Measurements from ENCODE around the gene DHPS. TPM values are rescaled to one million over a fixed set of nuclear protein-coding genes. Genes with fewer than 3 reads are reported as not detected.
A peak's percentile ranks its signal among the peaks of the same experiment; 100 is the strongest.
"Not testable (repeated sequence)": the region's sequence is repeated elsewhere in the genome, so short reads cannot be mapped to it uniquely, and the experiment has no call there.

The DHPS gene
- total RNA-seq, 1 donor from 2014 or later = 64.5 TPM

- no peak for DNase-seq
These were observed 11.3 kb downstream of the DHPS start for GRCh38 chr19:12670159-12670928.

- DNase-seq = peak; percentile 92
These were observed 12.2 kb downstream of the DHPS start for GRCh38 chr19:12669270-12670158.

- DNase-seq = peak; percentile 64
These were observed 12.8 kb downstream of the DHPS start for GRCh38 chr19:12668932-12669269.

- DNase-seq = no peak
These were observed 13.3 kb downstream of the DHPS start for GRCh38 chr19:12668346-12668745.

- no peak for DNase-seq
These were observed 13.9 kb downstream of the DHPS start for GRCh38 chr19:12667731-12668302.

GRCh38 chr19:12666265-12667048 is 15.2 kb downstream of the DHPS start, which contains the start of the genes MAN2B1 and WDR83:
Gene MAN2B1 (minus strand): TSS chr19:12666742. CDS start chr19:12666701, 41 bp downstream.
Gene WDR83 (plus strand): TSS chr19:12666807. CDS start chr19:12669791, 2,984 bp downstream.
- DNase-seq = peak; percentile 89

GRCh38 chr19:12665671-12666264 is 15.9 kb downstream of the DHPS start:
- DNase-seq = no peak

GRCh38 chr19:12665281-12665573 is 16.5 kb downstream of the DHPS start:
- DNase-seq = no peak

GRCh38 chr19:12664406-12665280 is 17.0 kb downstream of the DHPS start:
- DNase-seq = no peak

- DNase-seq = no peak
These were observed 20.7 kb downstream of the DHPS start for GRCh38 chr19:12660980-12661379.

- no peak for DNase-seq
These were observed 23.7 kb downstream of the DHPS start for GRCh38 chr19:12657966-12658365.

GRCh38 chr19:12656899-12657571 is 24.6 kb downstream of the DHPS start:
- no peak for DNase-seq

GRCh38 chr19:12655546-12655945 is 26.1 kb downstream of the DHPS start:
- DNase-seq = no peak

- no peak for DNase-seq
These were observed 29.5 kb downstream of the DHPS start for GRCh38 chr19:12652219-12652618.

- DNase-seq = no peak
These were observed 31.7 kb downstream of the DHPS start for GRCh38 chr19:12649941-12650340.

- DNase-seq = no peak
These were observed 33.6 kb downstream of the DHPS start for GRCh38 chr19:12648088-12648487.

- DNase-seq = peak; percentile 41
These were observed 34.1 kb downstream of the DHPS start for GRCh38 chr19:12647490-12648071.

- DNase-seq = no peak
These were observed 34.6 kb downstream of the DHPS start for GRCh38 chr19:12647047-12647446.

GRCh38 chr19:12646551-12646950 is 35.1 kb downstream of the DHPS start:
- DNase-seq = no peak

- not testable (repeated sequence) for DNase-seq
These were observed 38.0 kb downstream of the DHPS start for GRCh38 chr19:12643716-12644115.

Data from tongue (tissue), 2 donors.